Measurements from ENCODE around the gene MAML3.

The MAML3 gene

GRCh38 chr4:139986689-139987501 is 167.1 kb downstream of the MAML3 start:
- DNase-seq = no peak

- DNase-seq = no peak
Observed at GRCh38 chr4:139986106-139986505, 167.9 kb downstream of the MAML3 start.

- no peak for DNase-seq
Observed at GRCh38 chr4:139985401-139985800, 168.6 kb downstream of the MAML3 start.

- no peak for DNase-seq
Observed at GRCh38 chr4:139984471-139984870, 169.5 kb downstream of the MAML3 start.

- DNase-seq = no peak
Observed at GRCh38 chr4:139978692-139979091, 175.3 kb downstream of the MAML3 start.

GRCh38 chr4:139977838-139978609 is 176.0 kb downstream of the MAML3 start:
- no peak for DNase-seq

- no peak for DNase-seq
Observed at GRCh38 chr4:139975830-139976272, 178.1 kb downstream of the MAML3 start.

GRCh38 chr4:139973616-139974015 is 180.4 kb downstream of the MAML3 start:
- no peak for DNase-seq

- no peak for DNase-seq
Observed at GRCh38 chr4:139973015-139973414, 181.0 kb downstream of the MAML3 start.

GRCh38 chr4:139972305-139972704 is 181.7 kb downstream of the MAML3 start:
- DNase-seq = no peak

- no peak for DNase-seq
Observed at GRCh38 chr4:139971111-139971510, 182.9 kb downstream of the MAML3 start.

GRCh38 chr4:139969635-139970266 is 184.2 kb downstream of the MAML3 start:
- DNase-seq = no peak

- DNase-seq = no peak
Observed at GRCh38 chr4:139968831-139969230, 185.2 kb downstream of the MAML3 start.

- no peak for DNase-seq
Observed at GRCh38 chr4:139966383-139966782, 187.6 kb downstream of the MAML3 start.

- DNase-seq = no peak
Observed at GRCh38 chr4:139965789-139966188, 188.2 kb downstream of the MAML3 start.

- no peak for DNase-seq
Observed at GRCh38 chr4:139963708-139964107, 190.3 kb downstream of the MAML3 start.

- DNase-seq = no peak
Observed at GRCh38 chr4:139962130-139962684, 191.8 kb downstream of the MAML3 start.

GRCh38 chr4:139961344-139961946 is 192.5 kb downstream of the MAML3 start:
- no peak for DNase-seq

GRCh38 chr4:139959396-139959795 is 194.6 kb downstream of the MAML3 start:
- no peak for DNase-seq

- DNase-seq = no peak
Observed at GRCh38 chr4:139958739-139959098, 195.3 kb downstream of the MAML3 start.

GRCh38 chr4:139957986-139958738 is 195.8 kb downstream of the MAML3 start:
- no peak for DNase-seq

- DNase-seq = no peak
Observed at GRCh38 chr4:139957065-139957464, 196.9 kb downstream of the MAML3 start.

All from NCI-H2107 (cell line).